GM18868 (cell line): ENCODE data around the gene ROBO4.
A peak's percentile ranks its signal among the peaks of the same experiment; 100 is the strongest.

Experiments used
- ATAC-seq: cut with Tn5 transposase; IDR thresholded peaks from one replicate; pipeline ENCODE4 v1.9.1; 2021; ENCODE audit warnings: mild to moderate bottlenecking, moderate library complexity; ENCODE audit not compliant: unreplicated experiment

ROBO4 gene

DNA sequence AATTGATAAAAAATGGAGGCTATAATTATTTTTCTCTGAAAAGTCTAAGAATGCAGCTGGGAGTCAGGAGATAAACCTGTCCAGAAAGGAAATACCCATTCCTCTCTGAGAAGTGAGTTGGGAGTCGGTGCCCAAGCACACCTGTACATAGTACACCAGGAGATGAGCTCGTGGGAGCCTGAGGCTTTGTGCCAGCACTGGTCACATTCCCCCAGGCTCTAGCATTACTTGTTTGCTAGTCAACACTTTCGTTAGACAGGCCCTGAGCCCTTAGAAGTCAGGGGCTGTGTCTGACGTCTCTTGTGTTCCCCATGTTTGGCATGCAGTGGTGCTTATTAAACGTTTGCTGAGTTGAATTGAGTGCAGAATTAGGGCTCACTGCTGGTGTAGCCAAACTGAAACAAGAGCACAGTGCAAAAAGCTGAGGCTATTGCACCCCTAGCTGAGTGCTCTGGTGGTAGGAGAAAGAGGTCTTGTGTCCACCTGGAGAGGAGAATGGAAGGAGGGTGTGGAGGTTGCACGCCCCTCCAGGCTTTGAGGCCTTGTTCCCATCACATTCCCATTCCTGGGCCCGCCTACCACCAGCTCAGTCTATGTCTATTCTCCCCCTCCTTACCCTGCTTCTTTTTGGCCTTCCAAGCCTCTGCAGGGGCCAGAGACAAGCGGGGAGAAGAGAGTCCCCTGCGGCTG is 6.8 kb downstream of the ROBO4 start:
- no peak for ATAC-seq

DNA sequence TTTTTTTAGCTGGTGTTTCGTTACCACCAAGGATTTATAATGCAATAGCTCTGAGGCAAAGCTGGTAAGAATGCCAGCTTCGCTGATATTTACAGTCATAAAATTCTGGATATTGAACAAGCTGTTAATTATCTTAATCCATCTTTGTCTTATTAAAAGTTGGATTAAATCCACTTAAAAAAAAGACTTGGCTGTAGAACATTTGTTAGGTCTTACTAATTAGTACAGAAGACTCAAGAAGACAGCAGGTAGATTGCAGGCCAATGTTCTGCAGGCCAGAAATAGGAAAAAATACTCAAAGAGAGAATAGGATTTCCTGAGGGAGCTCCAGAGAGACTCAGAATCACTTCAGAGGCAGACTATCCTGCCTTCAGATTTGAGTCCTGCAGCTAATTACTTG is 7.5 kb downstream of the ROBO4 start:
- ATAC-seq = no peak

DNA sequence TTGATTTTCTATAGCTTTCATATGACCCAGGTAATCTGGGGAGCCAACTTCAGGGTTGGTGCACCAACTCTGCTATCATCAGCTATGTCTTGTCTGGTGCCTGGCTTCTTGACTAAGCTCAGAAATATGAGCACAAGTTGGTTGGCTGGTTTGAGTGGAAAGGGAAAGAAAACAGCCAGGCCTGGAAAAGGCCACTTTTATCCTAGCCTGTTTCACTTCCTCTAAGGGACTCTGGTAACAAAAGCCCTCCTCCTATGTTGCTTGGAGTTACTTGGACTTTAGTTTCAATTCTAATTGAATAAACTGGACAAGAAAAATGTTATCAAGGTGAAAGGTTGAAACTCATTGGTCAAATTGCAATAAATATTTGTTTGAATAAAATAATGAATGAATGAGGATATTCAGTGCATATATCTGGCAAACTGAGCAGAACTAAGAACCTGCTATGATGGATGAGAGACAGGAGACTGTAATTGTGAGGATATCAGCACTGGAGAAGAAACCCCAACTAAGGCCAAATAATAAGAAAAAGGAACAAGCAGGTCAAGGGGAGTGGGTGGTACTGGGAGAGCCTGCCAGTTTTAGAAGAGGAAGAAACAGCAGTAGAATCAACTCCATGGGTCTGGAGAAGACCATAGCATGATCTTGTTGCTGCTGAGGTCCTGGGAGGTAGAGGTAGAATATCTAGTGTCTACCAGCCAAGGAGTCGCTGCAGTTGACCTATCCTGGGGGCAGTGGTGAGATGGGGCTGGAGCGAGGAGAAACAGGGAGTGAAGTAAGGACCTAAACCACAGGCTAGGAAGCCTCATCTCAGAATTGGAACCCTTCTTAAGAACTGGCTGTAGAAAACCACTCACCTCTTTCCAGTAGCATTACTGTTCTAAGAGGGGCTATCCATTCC is 8.2 kb downstream of the ROBO4 start:
- no peak for ATAC-seq

DNA sequence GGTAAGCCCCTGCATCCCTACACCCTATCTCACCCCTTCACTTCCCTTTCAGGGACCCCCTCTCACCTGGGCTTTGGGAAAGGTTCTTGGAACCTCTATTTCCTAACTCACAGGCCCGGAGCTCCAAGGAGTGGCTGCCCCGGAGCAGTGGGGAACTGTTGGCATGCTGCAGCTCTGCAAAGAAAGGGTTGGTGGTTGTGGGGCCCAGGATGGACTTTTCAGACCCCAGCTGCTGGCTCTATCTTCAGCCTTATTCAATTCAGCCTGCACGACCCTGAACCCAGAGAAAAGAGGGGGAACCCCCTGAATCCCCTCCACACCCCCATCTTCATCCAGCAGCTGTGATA is 10.0 kb downstream of the ROBO4 start:
- ATAC-seq = no peak

DNA sequence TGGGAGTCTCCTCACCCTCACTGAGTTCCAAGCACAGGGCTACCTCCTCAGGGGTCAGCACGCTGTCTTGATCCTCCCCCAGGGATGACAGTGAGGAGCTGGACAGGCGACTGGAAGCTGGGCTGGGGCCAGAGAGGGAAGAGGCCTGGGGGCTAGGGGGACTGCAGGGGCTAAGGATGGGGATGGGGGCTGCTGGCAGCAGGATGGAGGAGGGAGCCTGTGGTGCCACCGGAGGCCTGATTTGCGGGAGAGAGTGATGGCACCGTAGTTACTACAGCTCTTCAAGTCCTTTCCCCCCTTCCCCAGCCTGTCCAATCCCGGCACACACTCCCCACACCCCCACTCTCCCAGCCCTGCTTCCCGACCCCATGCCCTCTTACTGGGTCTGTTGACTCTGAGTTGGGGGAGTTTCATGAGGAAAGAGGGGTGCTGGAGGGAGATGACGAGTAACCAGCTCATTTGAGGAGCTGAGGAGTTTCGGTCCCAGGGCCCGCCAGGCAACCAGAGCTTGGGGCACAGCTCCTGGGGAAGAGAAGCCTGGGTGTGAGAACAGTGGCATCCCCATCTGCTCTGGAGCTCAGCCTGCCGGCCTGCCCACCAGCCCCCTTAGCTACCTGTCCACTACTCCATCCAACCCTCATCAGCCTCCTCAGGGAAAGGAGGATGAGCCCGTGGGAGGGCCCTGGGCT is 10.5 kb downstream of the ROBO4 start:
- ATAC-seq = no peak

DNA sequence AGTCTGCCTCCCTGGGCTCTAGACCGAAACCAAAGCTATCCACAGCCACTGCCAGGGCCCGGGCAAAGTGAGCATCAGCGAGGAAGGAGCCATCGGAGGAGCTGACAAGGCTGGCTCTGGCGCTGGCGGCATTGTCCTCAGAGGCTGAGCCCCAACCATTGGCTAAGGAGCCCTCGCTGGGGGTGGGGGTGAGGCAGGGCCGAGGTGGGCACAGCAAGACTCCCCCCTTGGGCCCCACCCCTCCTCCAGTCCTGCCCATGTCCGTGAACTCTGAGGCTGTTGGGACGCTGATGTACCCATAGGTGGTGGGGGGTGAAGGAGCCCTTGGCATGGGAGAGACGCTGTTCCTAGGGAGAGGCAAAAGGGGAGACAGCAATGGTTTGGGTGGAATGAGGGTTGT is 11.2 kb downstream of the ROBO4 start:
- ATAC-seq = no peak

DNA sequence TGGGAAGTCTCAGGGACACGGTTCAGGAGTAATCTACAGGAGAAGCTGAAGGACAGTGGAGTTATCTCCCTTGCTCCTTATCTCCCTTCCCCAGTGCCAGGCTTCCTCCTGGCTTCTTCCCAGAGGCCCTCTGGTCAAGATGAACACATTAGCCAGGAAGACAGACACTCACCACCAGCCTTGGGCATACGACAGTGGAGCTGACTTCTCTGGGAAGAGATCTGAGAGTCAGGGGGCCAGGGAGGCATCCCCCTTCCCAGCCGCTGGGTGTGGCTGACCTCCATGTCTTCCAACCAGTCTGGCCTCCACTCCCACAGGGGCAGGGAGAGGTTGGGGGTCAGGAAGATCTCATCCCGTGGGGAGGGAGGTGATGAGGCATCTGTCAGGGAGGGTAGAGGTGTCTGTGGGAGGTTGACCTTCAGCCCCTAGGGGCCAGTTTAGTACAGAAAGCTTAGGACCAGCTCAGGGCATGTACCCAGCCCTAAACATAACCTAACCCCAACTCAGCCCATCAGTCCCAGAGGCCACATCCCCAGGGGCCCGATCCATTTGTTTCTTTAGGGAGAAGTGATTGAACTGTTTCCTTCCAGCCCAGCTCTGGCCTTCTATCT is 12.7 kb downstream of the ROBO4 start:
- ATAC-seq = no peak

DNA sequence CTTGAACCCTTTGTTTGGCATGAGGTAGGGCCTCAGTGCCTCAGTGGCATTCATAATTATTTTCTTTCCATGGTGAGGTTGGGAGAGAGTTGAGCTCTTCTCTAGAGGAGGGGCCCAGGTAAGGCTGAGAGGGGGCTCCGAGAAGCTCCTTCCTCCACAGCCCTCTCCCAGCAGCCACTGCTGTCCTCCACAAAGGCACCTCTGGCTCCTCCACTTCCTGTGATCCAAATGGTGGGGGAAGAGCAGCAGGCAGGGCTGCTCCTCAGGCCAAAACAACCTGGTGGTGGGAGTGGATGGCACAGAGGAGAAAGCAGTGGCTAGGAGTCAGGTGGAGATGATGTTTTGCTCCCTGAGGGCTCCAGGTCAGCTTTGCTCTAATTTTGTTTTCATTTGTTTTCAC is 13.3 kb downstream of the ROBO4 start:
- ATAC-seq = no peak

DNA sequence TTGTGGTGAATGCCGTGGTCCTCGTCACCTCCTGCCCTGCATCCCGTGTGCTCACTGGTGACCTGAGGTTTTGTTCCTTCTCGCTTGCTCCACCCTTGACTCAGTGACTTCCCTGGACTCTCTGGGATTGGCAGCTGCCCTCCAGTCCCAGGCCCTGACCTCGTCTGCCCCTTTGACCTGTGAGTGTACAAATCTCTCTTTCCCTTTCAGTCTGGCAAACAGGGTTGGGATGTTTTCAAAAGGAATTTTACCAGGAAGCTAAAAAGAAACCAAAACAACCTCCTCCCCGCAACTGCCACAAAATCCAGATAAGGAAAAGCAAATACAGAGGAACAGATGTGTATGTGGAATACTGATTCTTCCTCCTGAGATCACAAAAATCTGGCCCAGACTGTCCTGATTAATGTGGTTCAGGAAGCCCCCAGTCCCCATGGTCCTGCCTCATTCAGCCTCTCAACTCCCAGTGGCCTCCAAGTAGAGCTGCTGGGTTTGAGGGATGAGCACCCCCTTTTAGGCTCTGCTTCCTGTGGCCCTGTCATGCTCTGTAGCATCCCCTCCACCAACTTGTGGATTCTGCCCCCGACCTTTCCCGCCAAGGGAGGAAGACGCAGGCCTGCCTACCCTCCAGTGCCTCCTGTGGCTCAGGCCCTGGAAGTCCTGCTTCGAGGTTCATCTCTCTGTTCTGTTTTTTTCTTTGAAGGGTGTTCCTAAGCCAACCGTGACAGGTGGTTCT is 15.2 kb downstream of the ROBO4 start:
- ATAC-seq = no peak

DNA sequence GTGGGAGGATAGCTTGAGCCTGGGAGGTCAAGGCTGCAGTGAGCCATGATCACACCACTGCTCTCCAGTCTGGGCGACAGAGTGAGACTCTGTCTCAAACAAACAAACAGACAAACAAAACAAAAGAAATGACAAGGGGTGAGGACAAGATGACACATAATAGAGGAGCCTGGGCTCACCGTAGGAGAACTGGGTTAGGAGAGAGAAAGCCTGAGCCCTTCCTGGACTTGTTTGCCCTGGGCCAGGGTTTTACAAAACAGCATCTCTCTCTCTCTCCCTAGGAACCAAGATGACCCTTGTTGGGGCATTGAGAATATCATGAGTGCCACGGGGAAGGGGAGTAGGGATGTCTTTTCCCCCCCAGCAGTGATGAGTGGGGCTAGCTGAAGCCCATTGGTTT is 16.7 kb downstream of the ROBO4 start:
- ATAC-seq = no peak

DNA sequence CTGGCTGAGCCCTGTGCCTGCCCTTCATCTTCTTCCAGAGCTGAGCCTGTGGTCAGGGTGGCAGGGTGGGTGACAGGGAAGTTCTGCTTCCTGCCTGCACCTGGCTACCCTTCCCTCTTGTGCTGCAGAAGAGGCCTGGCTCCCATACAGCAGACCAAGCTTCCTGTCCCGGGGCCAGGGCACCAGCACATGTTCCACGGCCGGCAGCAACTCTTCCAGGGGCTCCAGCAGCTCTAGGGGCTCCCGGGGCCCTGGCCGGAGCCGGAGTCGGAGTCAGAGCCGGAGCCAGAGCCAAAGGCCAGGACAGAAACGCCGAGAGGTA is 17.4 kb downstream of the ROBO4 start:
- no peak for ATAC-seq

DNA sequence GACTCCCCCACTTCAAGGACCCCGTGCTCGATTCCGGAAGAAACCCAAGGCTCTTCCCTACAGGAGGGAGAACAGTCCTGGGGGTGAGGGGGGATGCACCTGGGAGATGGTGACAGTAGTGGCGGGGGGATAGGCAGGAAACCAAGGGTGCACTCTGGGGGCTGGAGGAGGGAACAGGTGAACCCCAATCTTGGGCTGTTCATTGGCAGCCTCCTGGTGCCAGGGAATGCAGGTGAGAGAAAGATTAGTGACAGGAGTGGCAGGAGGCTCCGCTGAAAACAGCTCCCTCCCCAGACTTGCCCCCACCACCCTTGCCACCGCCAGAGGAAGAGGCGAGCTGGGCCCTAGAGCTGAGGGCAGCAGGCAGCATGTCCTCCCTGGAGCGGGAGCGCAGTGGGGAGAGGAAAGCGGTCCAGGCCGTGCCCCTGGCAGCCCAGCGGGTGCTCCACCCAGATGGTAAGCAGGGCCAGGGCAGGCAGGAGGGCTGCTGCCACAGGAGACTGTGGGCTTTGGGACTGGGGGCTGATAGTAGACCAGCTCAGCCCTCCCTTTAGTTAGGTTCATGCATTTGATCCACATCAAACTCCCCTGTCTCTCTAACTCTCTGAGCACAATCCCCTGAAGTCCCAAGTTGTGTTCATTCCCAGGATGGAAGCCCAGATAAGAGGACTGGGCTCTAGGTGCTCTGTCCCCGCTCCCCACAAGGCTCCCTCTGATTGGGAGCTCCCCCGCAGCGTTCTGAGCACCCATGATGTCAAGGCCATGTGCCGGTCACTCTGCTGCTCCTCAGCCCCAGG is 18.0 kb downstream of the ROBO4 start:
- no peak for ATAC-seq

DNA sequence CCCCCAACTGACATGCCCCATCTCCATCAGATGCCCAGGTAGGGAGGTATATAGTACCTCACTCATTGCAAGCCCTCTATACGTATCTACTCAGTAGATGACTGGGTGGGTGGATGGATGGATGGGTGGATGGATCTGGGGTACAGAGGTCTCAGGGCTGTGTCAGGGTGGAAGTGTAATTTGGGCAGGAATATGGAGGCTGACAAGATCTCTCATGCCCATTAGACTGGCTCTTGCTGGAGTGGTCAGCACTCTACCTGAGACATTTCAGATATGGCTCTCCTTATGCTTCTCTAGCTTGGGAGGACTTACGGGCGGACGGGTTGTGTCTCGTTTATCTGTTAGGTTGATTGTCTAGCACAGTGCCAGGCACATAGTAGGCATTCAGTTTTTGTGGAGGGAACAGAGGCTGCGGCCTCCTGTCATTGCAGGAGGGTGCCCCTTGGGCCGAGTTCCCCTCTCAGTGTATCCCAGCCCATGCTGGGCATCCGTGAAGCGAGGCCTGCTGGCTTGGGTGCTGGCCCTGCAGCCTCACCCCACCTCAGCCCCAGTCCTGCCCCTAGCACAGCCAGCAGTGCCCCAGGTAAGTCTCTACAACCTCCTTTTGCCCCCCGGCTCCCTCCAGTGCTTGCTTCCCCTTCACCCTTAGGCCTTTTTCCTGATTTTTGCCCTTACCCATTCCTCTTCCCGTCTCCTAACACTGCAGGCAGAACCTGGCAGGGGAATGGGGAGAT is 18.7 kb downstream of the ROBO4 start:
- ATAC-seq = no peak

DNA sequence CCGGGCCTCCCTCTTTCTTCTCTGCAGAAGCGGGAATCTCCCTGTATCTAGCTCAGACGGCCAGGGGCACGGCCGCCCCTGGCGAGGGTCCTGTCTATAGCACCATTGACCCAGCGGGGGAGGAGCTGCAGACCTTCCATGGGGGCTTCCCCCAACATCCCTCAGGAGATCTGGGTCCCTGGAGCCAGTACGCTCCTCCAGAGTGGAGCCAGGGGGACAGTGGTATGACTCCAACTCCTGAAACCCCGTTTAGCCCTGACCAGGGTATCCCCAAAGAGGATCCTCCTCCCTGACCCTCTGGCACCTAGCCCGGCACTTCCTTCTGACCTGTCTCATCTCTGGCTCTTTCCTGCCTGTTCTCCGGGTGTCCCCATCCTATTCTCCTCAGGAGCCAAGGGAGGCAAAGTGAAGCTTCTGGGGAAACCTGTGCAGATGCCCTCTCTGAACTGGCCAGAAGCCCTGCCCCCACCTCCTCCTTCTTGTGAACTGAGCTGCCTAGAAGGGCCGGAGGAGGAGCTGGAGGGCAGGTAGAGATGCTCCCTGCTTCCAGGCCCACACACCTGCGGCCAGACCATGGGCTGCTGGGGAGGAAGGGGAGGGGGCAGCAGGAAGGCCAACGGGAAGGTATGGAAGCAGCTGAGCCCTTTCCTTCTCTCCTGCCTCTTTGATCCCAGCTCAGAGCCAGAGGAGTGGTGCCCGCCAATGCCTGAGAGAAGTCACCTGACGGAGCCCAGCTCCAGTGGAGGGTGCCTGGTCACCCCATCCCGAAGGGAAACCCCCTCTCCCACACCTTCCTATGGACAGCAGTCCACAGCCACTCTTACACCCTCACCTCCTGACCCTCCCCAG is 19.5 kb downstream of the ROBO4 start:
- no peak for ATAC-seq

DNA sequence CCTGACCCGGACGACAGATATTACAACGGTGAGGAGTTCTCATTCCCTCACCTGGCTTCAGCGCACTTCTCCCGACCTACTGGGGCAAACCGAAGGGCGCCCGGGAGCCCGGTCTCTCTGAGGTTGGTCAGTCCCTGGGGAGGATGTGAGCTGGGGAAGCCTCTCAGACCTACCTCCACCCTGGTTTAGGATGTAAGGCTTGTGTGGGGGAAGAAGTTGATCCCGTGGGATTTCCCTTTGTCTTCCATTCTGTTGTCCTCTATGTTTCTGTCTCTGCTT is 20.1 kb downstream of the ROBO4 start:
- no peak for ATAC-seq

DNA sequence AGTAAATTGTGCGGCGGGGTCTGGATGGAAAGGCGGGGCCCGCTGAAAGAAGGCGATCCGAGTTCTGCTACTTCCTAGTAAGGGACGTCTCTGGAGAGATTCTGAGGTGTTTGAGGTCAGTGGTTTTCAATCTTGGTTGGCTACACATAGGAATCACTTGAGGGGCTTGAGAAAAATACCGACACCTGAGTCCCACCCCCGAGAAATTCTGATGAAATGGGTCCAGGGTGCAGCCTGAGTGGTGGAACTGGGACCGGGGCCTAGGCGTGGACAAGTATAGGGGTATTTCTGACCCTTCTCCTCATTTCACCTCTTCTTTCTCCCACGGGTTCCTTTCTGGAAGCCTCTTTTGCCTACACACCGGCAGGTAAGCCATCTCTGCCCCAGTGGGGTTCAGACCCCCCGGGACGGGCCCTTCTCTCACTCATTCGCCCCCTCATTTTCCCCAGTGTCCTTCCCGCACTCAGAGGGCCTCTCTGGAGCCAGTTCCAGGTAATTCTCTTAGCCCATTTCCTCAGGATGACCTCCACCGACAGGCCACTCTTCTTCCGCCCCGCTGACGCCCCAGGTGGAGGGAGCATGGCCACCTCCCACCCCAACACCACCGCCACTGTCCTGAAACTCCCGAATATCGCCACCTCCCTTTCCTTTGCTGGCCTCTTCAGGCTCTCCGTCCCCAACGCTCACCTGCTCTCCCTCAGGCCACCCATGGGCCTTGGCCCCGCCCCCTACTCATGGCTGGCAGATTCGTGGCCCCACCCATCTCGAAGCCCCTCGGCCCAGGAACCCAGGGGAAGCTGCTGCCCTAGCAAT is 20.6 kb downstream of the ROBO4 start:
- ATAC-seq = no peak

DNA sequence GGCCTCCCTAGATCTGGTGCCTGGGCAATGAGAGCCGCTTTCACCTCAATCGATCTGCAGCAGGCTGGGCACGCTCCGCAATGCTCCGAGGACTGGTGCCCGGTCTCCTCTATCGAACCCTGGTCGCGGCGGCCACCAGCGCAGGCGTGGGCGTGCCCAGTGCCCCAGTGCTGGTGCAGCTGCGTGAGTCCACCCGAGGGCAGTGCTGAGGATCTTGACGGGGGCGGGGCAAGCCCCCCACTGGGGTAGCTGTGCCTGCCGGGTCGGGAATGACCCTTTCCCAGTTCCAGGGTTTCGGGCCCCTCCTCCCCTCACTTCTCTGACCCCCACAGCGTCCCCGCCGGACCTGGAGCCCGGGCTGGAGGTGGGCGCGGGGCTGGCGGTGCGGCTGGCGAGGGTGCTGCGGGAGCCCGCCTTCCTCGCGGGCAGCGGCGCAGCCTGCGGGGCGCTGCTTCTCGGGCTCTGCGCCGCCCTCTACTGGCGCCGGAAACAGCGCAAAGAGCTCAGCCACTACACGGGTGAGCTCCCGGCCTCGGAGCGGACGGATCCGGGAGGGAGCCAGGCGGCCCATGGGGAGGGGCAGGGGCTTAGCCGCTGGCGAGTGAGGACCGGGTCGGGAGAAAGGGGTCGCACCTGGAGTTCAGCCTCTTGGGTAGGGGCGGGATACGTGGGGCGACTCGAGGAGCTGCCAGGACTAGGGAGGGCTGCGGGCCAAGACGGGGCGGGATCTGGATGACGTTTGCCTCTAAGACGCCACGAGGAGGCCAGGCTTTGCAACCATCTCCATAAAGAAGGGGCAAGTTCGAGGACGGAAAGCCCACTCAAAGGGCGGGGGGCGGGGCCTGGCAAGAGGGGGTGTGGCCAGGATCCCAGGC is 21.5 kb downstream of the ROBO4 start:
- ATAC-seq = peak; percentile 93
